ENCODE data around the gene DBR1. TPM values are rescaled to one million over a fixed set of nuclear protein-coding genes. Genes with fewer than 3 reads are reported as not detected.

The DBR1 gene
- total and polyA plus RNA-seq, 4 donors: 3.2 to 11.0 (median 5.6) TPM

GRCh38 chr3:138173769-138174420, 826 bp downstream of the DBR1 start:
- Histone ChIP-seq H3K27me3 (ENCODE audit: control insufficient read depth in 4 of 4, insufficient read depth in 4 of 4, low read length in 3 of 4) (no peaks in the 10 kb centered on the region), H3K9me3 (ENCODE audit: control insufficient read depth in 4 of 4, low read length in 3 of 4) (no peaks in the 10 kb centered on the region), H3K4me3 (ENCODE audit: low read depth in 1 of 3, low read length in 3 of 3) (peak overlapping the region; percentile 89 to 97 (median 95)), H3K4me1 (ENCODE audit: control insufficient read depth in 4 of 4, insufficient read depth in 4 of 4, low read length in 3 of 4) (peaks cover 4 to 14% (median 7%) of the 10 kb centered on the region in 4 donors), H3K36me3 (ENCODE audit: control insufficient read depth in 4 of 4, insufficient read depth in 3 of 4, low read depth in 1 of 4, low read length in 3 of 4) (peaks cover 0 to 7% (median 4%) of the 10 kb centered on the region in 4 donors), H3K9ac (ENCODE audit: low read depth in 1 of 2, low read length in 2 of 2) (peak overlapping the region; percentile 71 to 81), H3K27ac (ENCODE audit: low read depth in 1 of 2, low read length in 2 of 2) (peak overlapping the region in 1 of 2 donors; percentile 77)
- no peak for TF ChIP-seq CTCF (IDR thresholded peaks at IDR 0.05; ENCODE audit: low read depth, low read length, missing input control)
- no peak for TF ChIP-seq RXRA (IDR thresholded peaks at IDR 0.05)
- TF ChIP-seq EGR1 (IDR thresholded peaks at IDR 0.05; ENCODE audit: low read depth in 2 of 2): no peak
- no peak for TF ChIP-seq RAD21 (IDR thresholded peaks at IDR 0.05)
- TF ChIP-seq HNF4G (IDR thresholded peaks at IDR 0.05): no peak
- TF ChIP-seq YY1 (IDR thresholded peaks at IDR 0.05): no peak
- no peak for TF ChIP-seq ATF3 (IDR thresholded peaks at IDR 0.05)
- no peak for TF ChIP-seq ZBTB33 (IDR thresholded peaks at IDR 0.05)
- 70% methylated on average over 13 of the region's 13 CpGs for WGBS
- DNase-seq (ENCODE audit: low spot score): no peak

- no peak for TF ChIP-seq NR2F2 (IDR thresholded peaks at IDR 0.05)
- no peak for TF ChIP-seq RXRA (IDR thresholded peaks at IDR 0.05)
- TF ChIP-seq ATF3 (IDR thresholded peaks at IDR 0.05): no peak
- TF ChIP-seq HNF4A (conservative IDR thresholded peaks at IDR 0.05): no peak
- TF ChIP-seq SP1 (IDR thresholded peaks at IDR 0.05): no peak
- TF ChIP-seq REST (IDR thresholded peaks at IDR 0.05): no peak
- no peak for TF ChIP-seq EGR1 (IDR thresholded peaks at IDR 0.05; ENCODE audit: low read depth in 2 of 2)
- TF ChIP-seq HNF4G (IDR thresholded peaks at IDR 0.05): no peak
- no peak for TF ChIP-seq TAF1 (conservative IDR thresholded peaks at IDR 0.05)
- no peak for TF ChIP-seq ZBTB33 (IDR thresholded peaks at IDR 0.05)
- no peak for TF ChIP-seq GABPA (IDR thresholded peaks at IDR 0.05 in 1 of 2, conservative IDR thresholded peaks at IDR 0.05 in 1 of 2)
- TF ChIP-seq CTCF (IDR thresholded peaks at IDR 0.05; ENCODE audit: low read depth, low read length, missing input control): no peak
- no peak for TF ChIP-seq FOXA1 (IDR thresholded peaks at IDR 0.05)
- TF ChIP-seq RAD21 (IDR thresholded peaks at IDR 0.05): no peak
- TF ChIP-seq JUND (IDR thresholded peaks at IDR 0.05): no peak
- no peak for TF ChIP-seq YY1 (IDR thresholded peaks at IDR 0.05)
- no peak for TF ChIP-seq FOXA2 (IDR thresholded peaks at IDR 0.05)
- TF ChIP-seq MAX (IDR thresholded peaks at IDR 0.05): no peak
- H3K9ac ChIP-seq (ENCODE audit: low read depth in 1 of 2, low read length in 2 of 2): no peak overlapping the region
- H3K27ac ChIP-seq (ENCODE audit: low read depth in 1 of 2, low read length in 2 of 2): no peak overlapping the region
- no peak for DNase-seq (ENCODE audit: low spot score)
- H3K36me3 ChIP-seq (ENCODE audit: control insufficient read depth in 4 of 4, insufficient read depth in 3 of 4, low read depth in 1 of 4, low read length in 3 of 4): peaks cover 0 to 9% (median 4%) of the 10 kb centered on the region in 4 donors
- H3K27me3 ChIP-seq (ENCODE audit: control insufficient read depth in 4 of 4, insufficient read depth in 4 of 4, low read length in 3 of 4): no peaks in the 10 kb centered on the region
- H3K4me1 ChIP-seq (ENCODE audit: control insufficient read depth in 4 of 4, insufficient read depth in 4 of 4, low read length in 3 of 4): peaks cover 4 to 14% (median 7%) of the 10 kb centered on the region in 4 donors
- no peak overlapping the region for H3K4me3 ChIP-seq (ENCODE audit: low read depth in 1 of 3, low read length in 3 of 3)
- WGBS: 76% methylated on average over 2 of the region's 2 CpGs
- H3K9me3 ChIP-seq (ENCODE audit: control insufficient read depth in 4 of 4, low read length in 3 of 4): no peaks in the 10 kb centered on the region
Measured at GRCh38 chr3:138172625-138173024, 2.1 kb downstream of the DBR1 start.

All from liver (tissue), 9 donors.